CD4-positive, alpha-beta T cell treated with Interferon alpha-2 for 1 hour (primary cell): Measurements from ENCODE around the gene TKFC.
A peak's percentile ranks its signal among the peaks of the same experiment; 100 is the strongest.

ENCODE experiments used
- DNase-seq, 2 donors: peaks; one replicate each; pipeline ENCODE4 v3.0.0-alpha.2; 2020 to 2022

Gene TKFC

DNA sequence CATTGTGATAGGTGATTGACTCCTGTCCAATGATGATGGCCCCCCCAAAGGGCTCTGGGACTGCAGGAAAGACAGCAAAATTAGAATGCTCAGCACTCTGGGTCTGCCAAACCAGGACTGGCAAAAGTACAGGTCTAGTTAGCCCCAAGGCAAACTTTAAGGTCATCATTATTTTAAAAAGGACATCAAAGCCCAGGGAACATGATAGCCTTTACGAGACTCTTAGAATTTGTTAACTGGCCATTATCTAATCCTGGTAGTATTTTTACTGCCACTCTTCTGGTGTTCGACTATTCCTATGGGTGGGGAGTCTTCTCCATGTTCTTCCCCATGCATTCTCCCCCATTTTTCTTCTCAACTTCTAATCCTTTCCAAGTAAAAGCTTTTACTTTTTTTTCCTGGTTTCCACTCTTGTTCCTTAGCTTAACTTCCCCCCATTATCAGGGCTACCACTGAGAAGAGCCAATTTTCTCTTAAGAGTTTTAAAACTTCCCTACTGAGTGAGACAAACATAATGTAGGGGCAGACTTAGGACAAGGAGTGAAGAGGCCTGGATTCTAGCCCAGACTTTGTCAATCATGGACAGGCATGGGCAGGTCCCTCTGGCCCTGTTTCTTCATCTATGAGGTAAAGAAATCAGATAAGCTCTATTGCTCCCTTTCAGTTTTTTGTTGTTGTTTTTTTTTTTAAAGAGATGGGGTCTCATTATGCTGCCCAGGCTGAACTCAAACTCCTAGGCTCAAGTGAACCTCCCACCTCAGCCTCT is 7.2 kb upstream of the TKFC start:
- no peak for DNase-seq

DNA sequence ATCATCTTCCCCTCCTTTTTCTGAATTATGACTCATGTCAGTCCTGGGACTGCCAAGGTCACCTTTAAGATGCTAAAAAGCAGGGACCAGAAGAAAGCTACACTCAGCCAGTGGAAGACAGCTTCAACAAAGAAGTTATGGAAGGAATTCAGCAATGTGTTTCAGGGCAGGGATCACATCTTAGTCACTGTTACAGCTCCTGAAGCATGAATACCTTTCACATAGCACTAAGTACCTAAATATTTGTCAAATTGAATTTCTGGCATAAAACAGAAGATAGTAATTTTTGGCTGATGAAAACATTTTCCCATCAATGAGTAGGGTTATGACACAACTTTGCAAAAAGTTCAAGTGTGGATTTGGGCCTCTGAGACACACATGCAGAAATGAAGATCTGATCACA is 5.4 kb upstream of the TKFC start:
- DNase-seq: no peak

DNA sequence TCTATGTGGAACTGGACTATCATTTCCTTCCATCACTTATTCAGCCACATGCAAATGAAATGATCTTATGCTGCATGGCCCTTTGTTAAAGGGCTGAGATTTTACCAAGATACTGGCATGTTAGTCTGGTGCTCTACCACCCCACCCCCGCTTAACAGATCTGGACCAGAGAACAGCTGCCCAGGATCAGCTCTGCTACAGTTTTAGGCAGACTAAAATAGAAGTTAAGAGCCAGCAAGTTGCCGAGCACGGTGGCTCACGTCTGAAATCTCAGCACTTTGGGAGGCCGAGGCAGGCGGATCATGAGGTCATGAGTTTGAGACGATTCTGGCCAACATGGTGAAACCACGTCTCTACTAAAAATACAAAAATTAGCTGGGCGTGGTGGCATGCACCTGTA is 4.7 kb upstream of the TKFC start:
- no peak for DNase-seq

DNA sequence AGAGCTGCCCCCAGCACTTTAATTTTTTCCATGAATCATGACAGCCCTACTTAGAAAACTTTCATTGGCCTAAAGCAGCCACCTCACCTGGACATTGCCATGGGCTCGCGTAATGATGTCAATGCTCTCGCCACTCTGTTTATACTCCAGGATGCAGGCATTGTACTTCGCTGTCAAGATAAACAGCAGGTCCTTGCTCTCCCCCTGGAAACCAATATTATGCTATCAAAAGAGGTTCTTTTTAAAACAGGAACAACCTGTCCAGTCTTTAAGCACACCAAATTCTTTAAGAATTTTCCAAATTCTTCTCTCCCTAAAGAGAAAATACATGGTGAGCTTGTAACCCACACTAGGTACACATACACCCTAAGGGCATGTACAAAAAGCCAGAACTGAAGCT is 3.2 kb upstream of the TKFC start:
- no peak for DNase-seq

DNA sequence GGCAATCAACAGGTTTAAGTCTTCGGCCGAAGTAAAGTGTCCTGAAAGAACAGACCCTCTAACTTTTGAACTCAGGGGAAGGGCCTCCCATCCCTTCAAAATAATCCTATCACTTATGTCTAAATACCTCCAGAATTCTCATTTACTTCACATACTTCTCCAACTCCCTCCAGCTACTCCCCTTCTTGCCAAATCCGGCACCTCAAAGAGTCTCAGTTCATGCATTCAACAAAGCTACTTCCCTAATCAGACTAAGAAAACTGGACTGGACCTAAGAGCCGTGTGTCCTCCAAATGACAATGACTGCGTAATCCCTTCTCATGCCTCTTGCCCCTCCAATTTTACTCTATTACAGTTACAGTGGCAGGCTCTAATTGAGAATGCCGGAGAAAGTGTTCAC is 1.4 kb upstream of the TKFC start:
- DNase-seq: no peak

DNA sequence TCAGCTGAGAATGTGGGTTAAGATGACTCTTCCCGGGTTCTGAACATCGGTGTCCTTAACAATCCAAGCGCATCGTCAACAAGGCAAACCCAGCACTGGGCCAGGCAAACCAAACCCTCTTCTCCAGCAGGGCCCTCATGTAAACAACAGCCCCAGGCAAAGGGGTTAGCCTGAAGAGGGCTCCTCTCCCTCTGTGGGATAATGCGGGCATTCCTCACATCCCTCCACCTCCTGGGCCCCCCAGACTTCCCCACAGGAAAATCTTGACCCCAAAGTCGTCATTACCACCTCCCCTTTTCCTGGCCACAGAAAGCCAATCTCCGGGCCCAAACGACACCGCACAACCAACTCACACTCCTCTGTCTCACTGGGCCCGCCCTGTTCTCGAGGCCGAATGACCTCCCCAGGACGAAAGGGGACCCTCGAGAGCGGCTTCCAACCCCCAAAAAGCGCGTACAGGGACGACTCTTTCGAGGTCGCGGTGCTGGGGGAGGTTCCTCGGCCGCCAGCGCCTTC is 689 bp upstream of the TKFC start:
- no peak for DNase-seq

DNA sequence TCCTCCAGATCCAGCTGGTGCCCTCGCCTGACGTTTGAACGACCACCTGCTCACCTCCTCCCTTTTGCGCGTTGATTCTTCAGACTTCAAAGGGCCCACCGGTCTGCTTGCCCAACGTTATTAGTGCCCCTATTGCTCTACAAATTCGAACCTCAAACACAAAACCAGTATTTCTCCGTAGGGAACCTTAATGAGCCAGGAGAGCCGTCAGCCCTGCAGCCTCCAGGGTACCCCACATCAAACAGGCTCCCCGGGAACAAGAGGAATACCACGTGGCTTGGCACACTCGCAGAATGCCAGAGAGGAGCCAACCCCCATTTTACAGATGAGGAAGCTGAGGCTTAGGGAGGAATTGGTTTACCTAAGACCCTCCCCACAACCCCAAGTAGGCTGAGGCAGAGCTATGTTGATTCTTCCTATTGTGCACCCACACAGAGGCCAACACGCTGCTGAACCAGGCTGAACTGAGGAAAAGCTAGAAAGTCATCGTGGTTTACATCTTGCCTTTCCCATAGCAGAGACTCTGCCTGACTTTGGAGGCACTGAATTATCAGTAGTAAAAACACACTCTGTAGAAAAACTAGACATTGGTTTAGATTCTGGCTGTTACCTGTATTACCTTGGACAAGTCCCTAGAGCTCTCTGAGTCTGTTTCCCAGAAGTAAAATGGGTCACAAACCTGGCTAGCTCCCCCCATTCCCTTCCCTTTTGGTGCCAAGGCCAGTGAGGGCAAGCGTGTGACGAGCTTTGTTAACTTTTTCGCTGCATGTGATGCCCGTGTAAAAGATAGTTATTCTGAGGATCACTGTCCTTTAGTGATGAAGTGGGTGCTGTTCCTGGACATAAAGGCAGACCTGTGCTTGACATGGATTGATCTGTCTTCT is 764 bp downstream of the TKFC start:
- no peak for DNase-seq

DNA sequence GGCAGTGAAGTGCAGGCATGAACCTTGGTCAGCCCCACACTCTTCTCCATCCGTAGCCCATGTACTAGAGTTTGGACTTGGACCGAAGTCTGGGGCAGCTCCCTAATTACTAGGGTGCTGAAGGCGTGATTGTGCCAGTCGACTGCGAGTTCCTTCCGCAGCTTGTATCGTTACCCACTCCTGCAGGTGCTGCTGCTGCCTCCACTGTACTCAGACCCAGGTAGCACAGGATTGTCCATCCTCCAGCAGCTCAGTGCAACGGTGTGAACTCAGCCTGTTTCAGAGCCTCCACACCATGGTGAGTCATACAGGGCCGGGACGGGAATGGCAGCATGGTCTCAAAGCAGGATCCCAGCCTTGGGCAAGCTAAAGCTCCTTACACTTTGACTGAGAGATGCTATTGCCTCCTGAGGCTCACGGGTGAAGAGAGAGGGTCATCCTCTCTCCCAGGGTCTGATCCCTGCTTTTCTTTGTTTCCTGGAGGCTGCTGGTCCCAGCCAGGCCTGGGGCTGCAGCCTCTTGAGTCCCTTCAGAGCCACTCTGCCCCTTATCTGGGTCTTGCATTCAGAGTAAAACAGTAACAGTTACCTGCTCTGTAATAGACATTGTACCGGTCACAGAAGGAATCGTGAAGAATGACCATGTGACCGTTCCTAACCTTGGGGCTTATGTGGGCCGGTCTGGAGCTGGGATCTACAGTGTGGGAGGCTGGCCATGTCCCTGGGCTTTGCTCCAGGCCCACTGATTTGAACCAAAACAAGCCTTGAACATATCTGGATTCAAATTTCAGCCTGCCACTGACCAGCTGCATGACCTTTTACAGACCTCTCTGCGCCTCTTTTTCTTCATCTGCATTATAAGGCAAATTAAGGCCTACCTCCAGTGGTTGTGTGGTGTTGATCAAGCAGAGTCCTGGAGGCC is 1.7 kb downstream of the TKFC start:
- no peak for DNase-seq

DNA sequence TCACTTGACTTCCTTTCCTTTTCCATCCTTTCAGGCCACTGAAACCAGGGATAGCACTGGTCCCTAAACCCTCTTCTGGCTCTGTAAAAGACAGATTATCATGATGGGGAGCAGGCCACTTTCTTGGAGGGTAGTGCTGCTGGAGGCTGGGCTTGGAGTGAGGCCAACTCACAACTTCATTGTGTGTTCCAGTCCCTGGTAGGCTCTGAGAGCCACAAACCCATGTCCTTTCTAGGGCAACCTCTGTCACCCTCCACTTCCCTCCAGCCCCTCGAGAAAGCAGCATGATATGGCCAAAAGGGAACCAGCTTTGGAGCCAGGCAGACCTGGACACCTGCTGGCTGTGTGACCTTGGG is 2.3 kb downstream of the TKFC start:
- no peak for DNase-seq

DNA sequence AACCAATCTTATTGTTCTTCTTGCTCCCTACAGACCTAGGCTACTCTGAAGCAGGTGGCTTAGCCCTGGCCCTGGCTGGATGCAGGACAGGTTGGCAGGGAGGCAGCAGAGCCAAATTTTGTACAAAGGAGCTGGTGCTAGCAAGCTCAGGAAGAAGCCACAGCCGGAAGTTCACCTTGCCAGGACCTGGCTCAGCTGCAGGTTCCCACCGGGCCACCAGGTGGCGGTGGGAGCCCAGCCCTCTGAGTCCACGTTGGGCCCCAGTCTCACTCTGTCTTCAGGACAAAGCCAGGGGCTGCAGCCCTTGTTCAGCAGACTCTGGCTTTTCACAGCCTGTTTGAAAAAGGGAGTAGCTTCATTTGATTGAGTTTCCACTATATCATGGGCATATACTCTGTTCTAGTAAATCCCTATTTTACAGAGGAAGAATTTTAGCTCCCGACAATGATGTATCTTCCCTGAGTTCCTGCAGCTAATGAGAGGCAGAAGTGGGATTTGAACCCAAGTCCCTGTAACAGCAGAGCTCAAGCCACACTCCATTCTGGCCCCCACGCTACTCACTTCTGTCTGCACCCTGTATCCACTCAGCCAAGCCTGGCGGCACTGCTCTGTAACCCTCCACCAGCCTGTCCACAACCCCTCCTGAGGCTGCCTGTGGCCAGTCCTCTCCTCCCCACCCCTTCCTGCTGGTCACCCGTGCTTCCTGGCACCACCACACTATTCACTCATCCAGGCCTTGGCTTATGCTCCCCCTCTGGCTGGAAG is 3.3 kb downstream of the TKFC start:
- peak; percentile 81 to 87 for DNase-seq

DNA sequence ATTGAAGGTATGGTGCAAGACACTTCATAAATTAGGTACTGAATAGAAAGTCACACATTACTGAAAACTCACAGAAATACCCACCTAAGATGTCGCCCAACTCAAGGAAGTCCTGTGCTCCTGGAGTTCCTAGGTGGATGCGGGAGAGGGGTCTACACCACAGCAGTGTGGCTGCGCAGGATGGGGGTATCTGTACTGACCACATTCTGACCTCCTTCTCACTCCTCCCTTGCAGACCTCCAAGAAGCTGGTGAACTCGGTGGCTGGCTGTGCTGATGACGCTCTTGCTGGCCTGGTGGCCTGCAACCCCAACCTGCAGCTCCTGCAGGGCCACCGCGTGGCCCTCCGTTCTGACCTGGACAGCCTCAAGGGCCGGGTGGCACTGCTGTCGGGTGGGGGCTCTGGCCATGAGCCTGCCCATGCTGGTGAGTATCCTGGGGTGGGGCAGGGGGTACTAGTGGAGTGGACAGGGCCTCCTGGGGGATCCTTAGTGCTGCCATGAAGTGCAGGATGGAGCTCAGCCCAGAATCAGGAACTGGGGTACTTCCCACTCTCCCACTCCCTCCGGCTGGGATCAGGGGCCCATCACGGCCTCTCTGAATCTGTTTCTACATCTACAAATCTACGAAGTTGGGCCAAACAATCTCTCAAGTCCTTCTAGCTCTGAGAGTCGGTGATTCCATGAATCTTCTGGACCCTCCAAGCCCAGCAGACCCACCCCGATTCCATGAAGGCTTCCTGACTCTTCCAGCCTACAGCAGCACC is 4.9 kb downstream of the TKFC start:
- no peak for DNase-seq

DNA sequence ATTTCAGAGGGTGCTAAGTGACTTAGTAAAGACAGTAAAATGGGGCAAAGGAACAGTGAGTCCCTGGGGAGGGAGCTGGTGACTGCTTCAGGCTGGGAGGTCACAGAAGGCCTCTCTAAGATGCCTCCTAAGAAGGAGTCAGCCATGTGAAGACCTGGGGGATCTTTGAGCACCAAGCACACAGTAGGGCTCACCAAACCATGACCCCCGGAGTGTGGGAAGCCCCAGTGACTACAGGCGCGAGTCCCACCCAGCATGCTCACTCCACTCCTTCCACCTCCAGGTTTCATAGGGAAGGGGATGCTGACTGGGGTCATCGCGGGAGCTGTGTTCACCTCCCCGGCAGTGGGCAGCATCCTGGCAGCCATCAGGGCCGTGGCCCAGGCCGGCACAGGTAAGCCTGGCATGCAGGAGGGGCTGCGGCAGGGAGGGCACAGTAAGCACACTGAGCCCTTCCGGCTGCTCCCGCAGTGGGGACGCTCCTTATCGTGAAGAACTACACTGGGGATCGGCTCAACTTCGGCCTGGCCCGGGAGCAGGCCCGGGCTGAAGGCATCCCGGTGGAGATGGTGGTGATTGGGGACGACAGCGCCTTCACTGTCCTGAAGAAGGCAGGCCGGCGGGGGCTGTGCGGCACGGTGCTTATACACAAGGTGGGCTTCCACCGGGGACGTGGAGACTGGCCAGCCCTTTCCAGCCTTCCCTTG is 5.9 kb downstream of the TKFC start:
- no peak for DNase-seq

DNA sequence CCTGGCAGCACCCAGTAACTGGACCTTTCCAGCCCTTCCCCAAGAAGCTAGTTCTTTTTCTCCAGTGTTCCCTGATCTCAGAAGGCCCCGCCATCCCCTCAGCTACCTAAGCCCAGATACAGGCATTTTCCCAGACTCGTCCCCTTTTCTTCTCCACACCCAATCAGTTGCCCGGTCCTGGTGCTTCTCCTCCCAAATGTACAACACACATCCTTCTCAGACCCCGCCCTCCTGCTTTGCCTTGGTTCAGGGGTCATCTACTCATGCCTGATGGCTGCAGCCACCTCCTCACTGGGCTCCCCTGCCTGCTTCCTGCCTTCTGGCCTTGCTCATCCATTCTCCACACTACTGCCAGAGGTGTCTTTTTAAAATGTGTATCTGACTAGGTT is 6.5 kb downstream of the TKFC start:
- DNase-seq: no peak

DNA sequence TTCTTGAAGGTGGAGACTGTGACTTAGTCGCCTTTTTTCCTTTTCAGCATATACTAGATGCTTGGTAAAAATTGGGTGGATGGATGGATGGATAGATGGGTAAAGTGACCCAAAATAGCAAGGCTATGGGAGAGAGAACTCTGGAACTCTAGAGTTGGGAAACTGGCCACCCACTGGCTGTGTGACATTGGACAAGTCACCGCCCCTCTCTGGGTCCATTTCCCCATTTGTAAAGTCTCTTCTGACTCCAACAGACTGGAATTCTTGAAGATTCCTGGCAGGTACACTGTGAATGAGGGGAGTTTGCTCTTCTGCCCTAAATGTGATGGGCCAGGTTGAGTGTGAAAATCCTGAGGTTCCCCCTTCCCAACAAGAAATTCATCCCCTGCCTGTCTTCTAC is 8.0 kb downstream of the TKFC start:
- no peak for DNase-seq

DNA sequence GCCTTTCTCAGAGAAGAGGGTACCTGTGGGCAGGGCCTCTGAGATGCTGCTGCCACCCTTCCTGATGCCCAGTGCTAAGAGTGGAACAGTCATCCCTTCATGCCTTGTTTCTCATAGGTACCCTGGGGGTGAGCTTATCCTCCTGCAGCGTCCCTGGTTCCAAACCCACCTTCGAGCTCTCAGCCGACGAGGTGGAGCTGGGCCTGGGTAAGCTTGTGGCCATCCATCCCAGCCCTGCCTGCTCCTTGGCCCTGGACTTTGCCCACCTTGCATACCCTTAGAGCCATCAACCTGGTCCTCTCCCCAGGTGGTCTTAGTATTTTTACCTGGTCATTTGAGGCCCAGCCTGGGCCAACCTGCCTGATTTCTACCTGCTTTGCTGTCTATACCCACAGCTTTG is 8.7 kb downstream of the TKFC start:
- no peak for DNase-seq

DNA sequence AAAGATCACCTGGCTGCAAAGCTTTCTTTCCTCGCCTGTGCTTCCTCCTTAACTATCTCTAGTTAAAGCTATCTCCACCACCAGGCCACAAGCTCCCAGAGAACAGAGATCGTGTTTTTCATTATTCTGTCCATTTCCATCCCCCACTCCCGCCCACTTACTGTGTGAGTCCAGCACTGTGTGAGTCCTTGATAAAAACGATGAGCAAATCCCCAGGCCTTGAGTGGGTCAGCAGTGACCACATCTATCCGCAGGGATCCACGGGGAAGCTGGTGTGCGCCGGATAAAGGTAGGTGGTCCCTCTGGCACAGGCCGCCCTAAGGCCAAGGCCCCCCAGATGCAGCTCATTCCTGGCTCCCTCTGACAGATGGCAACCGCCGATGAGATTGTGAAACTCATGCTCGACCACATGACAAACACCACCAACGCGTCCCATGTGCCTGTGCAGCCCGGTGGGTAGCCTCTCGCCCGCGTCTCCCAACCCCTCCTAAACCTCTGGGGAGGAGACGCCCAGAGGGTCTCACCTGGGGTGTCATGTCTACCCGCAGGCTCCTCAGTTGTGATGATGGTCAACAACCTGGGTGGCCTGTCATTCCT is 9.3 kb downstream of the TKFC start:
- DNase-seq: no peak

DNA sequence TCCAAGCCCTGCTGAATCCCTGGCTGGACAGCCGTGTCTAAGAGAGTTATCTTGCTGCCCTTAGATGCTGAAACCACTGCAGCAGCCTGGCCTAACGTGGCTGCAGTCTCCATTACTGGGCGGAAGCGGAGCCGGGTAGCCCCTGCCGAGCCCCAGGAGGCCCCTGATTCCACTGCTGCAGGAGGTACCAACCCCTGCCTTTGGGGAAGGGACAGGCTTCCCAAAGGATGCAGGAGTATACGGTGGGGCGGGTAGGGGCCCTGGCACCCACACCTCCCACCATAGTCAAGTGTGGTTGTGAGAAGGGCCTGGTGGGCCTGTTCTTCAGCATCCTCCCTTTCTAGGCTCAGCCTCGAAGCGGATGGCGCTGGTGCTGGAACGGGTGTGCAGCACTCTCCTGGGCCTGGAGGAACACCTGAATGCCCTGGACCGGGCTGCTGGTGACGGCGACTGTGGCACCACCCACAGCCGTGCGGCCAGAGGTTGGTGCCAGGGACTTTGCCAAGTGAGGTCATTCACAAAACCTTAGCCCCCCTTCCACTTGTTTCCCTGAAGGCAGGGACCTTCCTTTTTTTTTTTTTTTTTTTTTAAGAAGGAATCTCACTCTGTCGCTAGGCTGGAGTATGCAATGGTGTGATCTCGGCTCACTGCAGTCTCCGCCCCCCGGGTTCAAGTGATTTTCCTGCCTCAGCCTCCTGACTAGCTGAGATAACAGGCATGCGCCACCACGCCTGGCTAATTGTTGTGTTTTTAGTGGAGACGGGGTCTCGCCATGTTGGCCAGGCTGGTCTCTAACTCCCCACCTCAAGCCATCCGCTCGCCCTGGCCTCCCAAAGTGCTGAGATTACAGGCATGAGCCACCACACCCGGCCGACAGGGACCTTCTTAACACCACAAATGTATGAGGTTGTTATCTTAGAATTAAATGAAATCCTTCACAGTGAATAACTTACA is 11.0 kb downstream of the TKFC start:
- DNase-seq: no peak

DNA sequence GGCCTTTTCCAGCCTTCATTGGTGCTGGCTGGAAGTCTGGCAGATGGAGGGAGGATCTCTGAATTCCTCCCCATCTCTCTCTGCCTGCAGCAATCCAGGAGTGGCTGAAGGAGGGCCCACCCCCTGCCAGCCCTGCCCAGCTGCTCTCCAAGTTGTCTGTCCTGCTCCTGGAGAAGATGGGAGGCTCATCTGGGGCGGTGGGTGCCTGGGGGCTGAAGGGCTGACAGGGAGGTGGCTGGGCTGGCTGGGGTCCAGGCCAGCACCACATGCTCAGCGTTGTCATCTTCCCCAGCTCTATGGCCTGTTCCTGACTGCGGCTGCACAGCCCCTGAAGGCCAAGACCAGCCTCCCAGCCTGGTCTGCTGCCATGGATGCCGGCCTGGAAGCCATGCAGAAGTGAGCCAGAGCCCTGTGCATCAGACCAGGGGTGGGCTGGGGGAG is 12.2 kb downstream of the TKFC start:
- no peak for DNase-seq
